H9 (cell line): ENCODE data around the gene WNT5B. TPM values are rescaled to one million over a fixed set of nuclear protein-coding genes. Genes with fewer than 3 reads are reported as not detected.

Source experiments
- DNase-seq: peaks from one replicate; pipeline ENCODE4 v3.0.0-alpha.2; 2017
- H2AFZ ChIP-seq: one replicate; pipeline ENCODE4 v1.6.1; 2013; ENCODE audit warnings: mild to moderate bottlenecking, low read length, control low read depth, moderate library complexity
- H2AK5ac ChIP-seq: 2 replicates; pipeline ENCODE4 v1.6.1; 2013; ENCODE audit warnings: low read length, control low read depth, mixed read lengths; ENCODE audit not compliant: insufficient read length
- H2BK120ac ChIP-seq: one replicate; pipeline ENCODE4 v1.6.1; 2013; ENCODE audit warnings: low read depth, mild to moderate bottlenecking, low read length, control low read depth, inconsistent platforms; ENCODE audit not compliant: poor library complexity, severe bottlenecking
- H2BK12ac ChIP-seq: 2 replicates; pipeline ENCODE4 v1.6.1; 2013; ENCODE audit warnings: low read length, control low read depth, mixed read lengths, low read depth; ENCODE audit not compliant: insufficient read length
- H2BK15ac ChIP-seq: 2 replicates; pipeline ENCODE4 v1.6.1; 2013; ENCODE audit warnings: low read depth, low read length, control low read depth
- H2BK20ac ChIP-seq: one replicate; pipeline ENCODE4 v1.6.1; 2013; ENCODE audit warnings: low read depth, mild to moderate bottlenecking, low read length, control low read depth, inconsistent platforms; ENCODE audit not compliant: poor library complexity, severe bottlenecking
- H2BK5ac ChIP-seq: 2 replicates; pipeline ENCODE4 v1.6.1; 2013; ENCODE audit warnings: low read length, control low read depth, mixed read lengths; ENCODE audit not compliant: insufficient read length
- H3K14ac ChIP-seq: 2 replicates; pipeline ENCODE4 v1.6.1; 2013; ENCODE audit warnings: low read length, control low read depth; ENCODE audit not compliant: insufficient read depth
- H3K18ac ChIP-seq: 2 replicates; pipeline ENCODE4 v1.6.1; 2013; ENCODE audit warnings: low read depth, mild to moderate bottlenecking, mixed read lengths, low read length, control low read depth; ENCODE audit not compliant: insufficient read length
- H3K23ac ChIP-seq: 2 replicates; pipeline ENCODE4 v1.6.1; 2013; ENCODE audit warnings: low read length, control low read depth, mixed read lengths, low read depth; ENCODE audit not compliant: insufficient read length
- H3K23me2 ChIP-seq: 2 replicates; pipeline ENCODE4 v1.6.1; 2013; ENCODE audit warnings: low read depth, mild to moderate bottlenecking, mixed read lengths, low read length, control low read depth; ENCODE audit not compliant: insufficient read length, poor library complexity, severe bottlenecking
- H3K27ac ChIP-seq: 2 replicates; pipeline ENCODE4 v1.5.1; 2013; ENCODE audit warnings: low read length, control low read depth, mixed read lengths, low read depth; ENCODE audit not compliant: insufficient read length
- H3K27me3 ChIP-seq: 2 replicates; pipeline ENCODE4 v1.6.1; 2013; ENCODE audit warnings: low read length, control low read depth, inconsistent platforms; ENCODE audit not compliant: insufficient read depth
- H3K4ac ChIP-seq: 2 replicates; pipeline ENCODE4 v1.6.1; 2013; ENCODE audit warnings: low read depth, mild to moderate bottlenecking, control low read depth, inconsistent platforms, low read length, moderate library complexity
- H3K4me1 ChIP-seq: 2 replicates; pipeline ENCODE4 v1.6.1; 2013; ENCODE audit warnings: low read length, control low read depth, inconsistent platforms; ENCODE audit not compliant: insufficient read depth
- H3K4me2 ChIP-seq: 2 replicates; pipeline ENCODE4 v1.6.1; 2013; ENCODE audit warnings: low read length, control low read depth, mixed read lengths; ENCODE audit not compliant: insufficient read length, insufficient read depth
- H3K56ac ChIP-seq: 2 replicates; pipeline ENCODE4 v1.6.1; 2013; ENCODE audit warnings: low read depth, mild to moderate bottlenecking, mixed read lengths, low read length, control low read depth; ENCODE audit not compliant: insufficient read length
- H3K79me1 ChIP-seq: 2 replicates; pipeline ENCODE4 v1.6.1; 2013; ENCODE audit warnings: low read depth, mild to moderate bottlenecking, moderate library complexity, low read length, control low read depth, inconsistent platforms; ENCODE audit not compliant: insufficient read depth, poor library complexity, severe bottlenecking
- H3K79me2 ChIP-seq: 2 replicates; pipeline ENCODE4 v1.6.1; 2013; ENCODE audit warnings: low read length, control low read depth, inconsistent platforms; ENCODE audit not compliant: insufficient read depth
- H3K9ac ChIP-seq: 2 replicates; pipeline ENCODE4 v1.6.1; 2013; ENCODE audit warnings: low read length, control low read depth, mixed read lengths; ENCODE audit not compliant: insufficient read length; ENCODE audit errors: extremely low read depth
- H3K9me3 ChIP-seq: one replicate; pipeline ENCODE4 v1.6.1; 2013; ENCODE audit warnings: low read depth, low read length, inconsistent platforms; ENCODE audit not compliant: control insufficient read depth
- H3T11ph ChIP-seq: one replicate; pipeline ENCODE4 v1.6.1; 2013; ENCODE audit warnings: mild to moderate bottlenecking, low read length, control low read depth, inconsistent platforms
- H4K20me1 ChIP-seq: one replicate; pipeline ENCODE4 v1.6.1; 2013; ENCODE audit not compliant: control insufficient read depth, insufficient read length, insufficient read depth
- H4K5ac ChIP-seq: 2 replicates; pipeline ENCODE4 v1.6.1; 2013; ENCODE audit warnings: low read depth, mild to moderate bottlenecking, mixed read lengths, low read length, control low read depth; ENCODE audit not compliant: insufficient read length
- H4K8ac ChIP-seq: replicated peaks from 2 replicates; pipeline ENCODE4 v1.6.1; 2013; ENCODE audit warnings: low read length, control low read depth, mixed read lengths, low read depth; ENCODE audit not compliant: insufficient read length
- H4K91ac ChIP-seq: 2 replicates; pipeline ENCODE4 v1.6.1; 2013; ENCODE audit warnings: low read depth, mild to moderate bottlenecking, moderate library complexity, mixed read lengths, low read length, control low read depth; ENCODE audit not compliant: insufficient read length
- H3K27ac Mint-ChIP-seq, 3 experiments: 2 replicates in 2 of 3; 3 replicates in 1 of 3; pipeline ENCODE4 v1.8.0; 2020 to 2021; ENCODE audit warnings: mixed read lengths in 3 of 3, mild to moderate bottlenecking in 1 of 3, moderate library complexity in 1 of 3
- H3K27me3 Mint-ChIP-seq: 2 replicates; pipeline ENCODE4 v1.8.0; 2021; ENCODE audit warnings: low read depth, mild to moderate bottlenecking, moderate library complexity, mixed read lengths
- H3K36me3 Mint-ChIP-seq, 3 experiments: 2 replicates in 2 of 3; 3 replicates in 1 of 3; pipeline ENCODE4 v1.8.0; 2020 to 2021; ENCODE audit warnings: low read depth in 3 of 3, mixed read lengths in 3 of 3; ENCODE audit not compliant: insufficient read depth in 1 of 3
- H3K4me1 Mint-ChIP-seq, 2 experiments: 2 replicates each; pipeline ENCODE4 v1.8.0; 2020; ENCODE audit warnings: mixed read lengths in 2 of 2
- H3K4me3 Mint-ChIP-seq, 2 experiments: 2 replicates in 1 of 2; 3 replicates in 1 of 2; pipeline ENCODE4 v1.8.0; 2020 to 2021; ENCODE audit warnings: mild to moderate bottlenecking in 2 of 2, mixed read lengths in 2 of 2, moderate library complexity in 1 of 2
- H3K9me3 Mint-ChIP-seq, 2 experiments: 2 replicates in 1 of 2; 3 replicates in 1 of 2; pipeline ENCODE4 v1.8.0; 2020; ENCODE audit warnings: mild to moderate bottlenecking in 2 of 2, mixed read lengths in 2 of 2, moderate library complexity in 1 of 2
- WGBS: extraction: QIAGEN DNeasy Blood & Tissue Kit; methylation state at CpG from one replicate; pipeline ENCODE4 v1.1.7; 2013; ENCODE audit warnings: missing lambda C conversion rate, low lambda C conversion rate, mixed read lengths; ENCODE audit not compliant: insufficient read length; ENCODE audit errors: extremely low coverage; 5-methylcytosine and 5-hydroxymethylcytosine counted together
- total RNA-seq: library from RNA; stranded (reverse); gene quantifications from 2 replicates; pipeline ENCODE4 v1.2.1, GENCODE V29; 2021
- TF ChIP-seq, protein P1 (sequence below): fragments of 200-600 bp; sonication (generic); conservative IDR thresholded peaks from 3 replicates; pipeline ENCODE4 v1.8.0; 2021; ENCODE audit warnings: antibody characterized with exemption, mild to moderate bottlenecking

Gene WNT5B
- total RNA-seq, 1 experiment from 2014 or later = 1.5 TPM

DNA sequence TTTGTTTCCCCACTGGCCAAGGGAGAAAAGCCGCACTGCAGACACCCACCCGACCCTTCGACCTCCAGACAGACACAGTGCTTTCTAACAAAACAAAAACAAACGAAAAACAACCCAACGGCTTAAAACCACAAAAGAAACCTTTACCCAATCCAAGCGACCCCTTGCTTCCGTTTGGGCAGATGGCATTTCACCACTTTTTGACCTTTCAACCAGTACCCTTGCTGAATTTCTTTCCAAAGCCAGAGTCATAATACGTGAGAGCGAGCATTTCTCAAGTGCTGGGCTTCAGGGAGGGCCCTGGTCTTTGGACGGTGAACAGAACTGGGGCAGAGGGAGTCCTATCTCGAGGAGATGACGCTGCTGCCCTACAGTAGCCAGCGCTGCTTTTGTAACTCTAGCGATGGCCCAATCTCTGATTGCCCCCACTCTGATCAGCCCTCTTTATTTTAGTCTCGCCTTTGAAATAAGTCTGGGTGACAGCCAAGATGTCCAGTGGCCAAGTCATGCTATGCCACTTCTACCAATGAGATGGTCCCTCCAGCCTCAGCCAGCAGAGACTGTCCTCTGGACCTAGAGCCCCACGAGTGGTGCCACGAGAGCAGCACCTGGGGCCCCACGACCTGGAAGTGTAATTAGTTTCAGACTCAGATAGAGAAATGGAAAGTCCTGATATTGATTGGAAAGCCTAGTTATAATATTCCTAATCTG, 40.0 kb downstream of the WNT5B start:
- peak; percentile 22 for DNase-seq
- H4K20me1 ChIP-seq = no peaks in the 10 kb centered on the region
- H3K79me2 ChIP-seq = no peaks in the 10 kb centered on the region
- H3K79me1 ChIP-seq = no peaks in the 10 kb centered on the region
- H3K9ac ChIP-seq = no peak overlapping the region
- H2BK20ac ChIP-seq = no peak overlapping the region
- Mint-ChIP-seq H3K27me3 (peaks cover 15% of the 10 kb centered on the region), H3K4me1 (peaks cover 2 to 3% of the 10 kb centered on the region in 2 experiments; a peak in 1 of 4 replicates), H3K9me3 (peaks cover 0 to under 1% of the 10 kb centered on the region in 2 experiments; a peak in 2 of 5 replicates), H3K36me3 (no peaks in the 10 kb centered on the region; a peak in 1 of 7 replicates), H3K27ac (no peak overlapping the region), H3K4me3 (no peak overlapping the region)
- H3K27ac ChIP-seq = no peak overlapping the region
- H4K8ac ChIP-seq = no peak overlapping the region
- H2BK12ac ChIP-seq = no peak overlapping the region
- no peak overlapping the region for H2BK120ac ChIP-seq
- no peak overlapping the region for H3T11ph ChIP-seq
- H3K4me1 ChIP-seq = no peaks in the 10 kb centered on the region
- H3K9me3 ChIP-seq = no peaks in the 10 kb centered on the region
- H2BK5ac ChIP-seq = no peak overlapping the region
- no peak overlapping the region for H2AK5ac ChIP-seq
- no peak overlapping the region for H3K18ac ChIP-seq
- H4K5ac ChIP-seq = no peak overlapping the region
- H3K4me2 ChIP-seq = no peak overlapping the region
- H3K14ac ChIP-seq = no peak overlapping the region
- no peak overlapping the region for H4K91ac ChIP-seq
- no peak overlapping the region for H2BK15ac ChIP-seq
- H3K23ac ChIP-seq = no peak overlapping the region
- H3K23me2 ChIP-seq = no peaks in the 10 kb centered on the region
- TF ChIP-seq, protein P1, sequence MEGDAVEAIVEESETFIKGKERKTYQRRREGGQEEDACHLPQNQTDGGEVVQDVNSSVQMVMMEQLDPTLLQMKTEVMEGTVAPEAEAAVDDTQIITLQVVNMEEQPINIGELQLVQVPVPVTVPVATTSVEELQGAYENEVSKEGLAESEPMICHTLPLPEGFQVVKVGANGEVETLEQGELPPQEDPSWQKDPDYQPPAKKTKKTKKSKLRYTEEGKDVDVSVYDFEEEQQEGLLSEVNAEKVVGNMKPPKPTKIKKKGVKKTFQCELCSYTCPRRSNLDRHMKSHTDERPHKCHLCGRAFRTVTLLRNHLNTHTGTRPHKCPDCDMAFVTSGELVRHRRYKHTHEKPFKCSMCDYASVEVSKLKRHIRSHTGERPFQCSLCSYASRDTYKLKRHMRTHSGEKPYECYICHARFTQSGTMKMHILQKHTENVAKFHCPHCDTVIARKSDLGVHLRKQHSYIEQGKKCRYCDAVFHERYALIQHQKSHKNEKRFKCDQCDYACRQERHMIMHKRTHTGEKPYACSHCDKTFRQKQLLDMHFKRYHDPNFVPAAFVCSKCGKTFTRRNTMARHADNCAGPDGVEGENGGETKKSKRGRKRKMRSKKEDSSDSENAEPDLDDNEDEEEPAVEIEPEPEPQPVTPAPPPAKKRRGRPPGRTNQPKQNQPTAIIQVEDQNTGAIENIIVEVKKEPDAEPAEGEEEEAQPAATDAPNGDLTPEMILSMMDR = no peak
- no peaks in the 10 kb centered on the region; the same call in 1 of the 2 replicates for H3K27me3 ChIP-seq
- no CpG with 5 or more reads among the region's 18 CpGs for WGBS
- H3K4ac ChIP-seq = no peak overlapping the region
- H2AFZ ChIP-seq = no peak overlapping the region
- no peak overlapping the region for H3K56ac ChIP-seq
